ENCODE data around the gene PUM2.

DNA sequence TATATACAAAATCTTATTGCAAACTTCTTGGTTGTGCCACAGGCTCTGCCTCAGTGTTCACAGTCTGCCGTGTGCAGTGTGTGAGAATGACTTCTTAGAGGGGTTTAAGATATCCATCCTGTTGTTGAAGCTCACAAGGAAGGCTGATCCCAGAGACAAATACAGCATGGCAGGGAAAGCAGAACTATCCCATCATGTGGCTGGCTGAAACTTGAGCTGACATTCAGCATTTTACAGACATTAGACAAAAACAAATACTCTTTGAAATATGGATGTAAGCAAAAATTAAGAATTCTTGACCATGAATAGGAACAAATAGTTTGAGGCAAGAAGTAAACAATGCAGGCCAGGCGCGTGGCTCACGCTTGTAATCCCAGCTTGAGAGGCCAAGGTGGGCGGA lies 12.9 kb upstream of the PUM2 start:
- TF ChIP-seq EZH2phosphoT487 (IDR thresholded peaks at IDR 0.05; ENCODE audit: insufficient read depth, low read depth): no peak
- TF ChIP-seq EZH2 (IDR thresholded peaks at IDR 0.05; ENCODE audit: insufficient read depth, poor library complexity, severe bottlenecking): no peak

All from GM23248 (cell line).